Nephron progenitor cell (in vitro differentiated cells): ENCODE data around the gene SUCO.

ENCODE experiments used
- DNase-seq: peaks from one replicate; pipeline ENCODE4 v3.0.0; 2021
- H3K27ac Mint-ChIP-seq: 2 replicates; pipeline ENCODE4 v1.8.0; 2021; ENCODE audit warnings: mild to moderate bottlenecking, moderate library complexity, mixed read lengths
- H3K27me3 Mint-ChIP-seq: 2 replicates; pipeline ENCODE4 v1.8.0; 2021; ENCODE audit warnings: mild to moderate bottlenecking, low read depth, mixed read lengths; ENCODE audit not compliant: poor library complexity
- H3K36me3 Mint-ChIP-seq: 2 replicates; pipeline ENCODE4 v1.8.0; 2021; ENCODE audit warnings: low read depth, mixed read lengths
- H3K4me1 Mint-ChIP-seq: 2 replicates; pipeline ENCODE4 v1.8.0; 2021; ENCODE audit warnings: mixed read lengths
- H3K4me3 Mint-ChIP-seq: 2 replicates; pipeline ENCODE4 v1.8.0; 2021; ENCODE audit warnings: mild to moderate bottlenecking, moderate library complexity, mixed read lengths
- H3K9me3 Mint-ChIP-seq: 2 replicates; pipeline ENCODE4 v1.8.0; 2021; ENCODE audit warnings: mild to moderate bottlenecking, moderate library complexity, mixed read lengths
- CTCF ChIP-seq: fragments of 200-600 bp; sonication (generic); IDR thresholded peaks from 2 replicates; pipeline ENCODE4 v1.5.0; 2021; ENCODE audit warnings: antibody characterized with exemption

SUCO gene

GRCh38 chr1:172557270-172557669, 24.3 kb downstream of the SUCO start:
- no peaks in the 10 kb centered on the region for H3K4me1 Mint-ChIP-seq
- H3K36me3 Mint-ChIP-seq: peaks cover 54% of the 10 kb centered on the region
- H3K27me3 Mint-ChIP-seq: no peaks in the 10 kb centered on the region
- H3K4me3 Mint-ChIP-seq: no peak overlapping the region
- no peak for TF ChIP-seq CTCF
- no peak for DNase-seq
- H3K9me3 Mint-ChIP-seq: no peaks in the 10 kb centered on the region
- no peak overlapping the region for H3K27ac Mint-ChIP-seq

DNA sequence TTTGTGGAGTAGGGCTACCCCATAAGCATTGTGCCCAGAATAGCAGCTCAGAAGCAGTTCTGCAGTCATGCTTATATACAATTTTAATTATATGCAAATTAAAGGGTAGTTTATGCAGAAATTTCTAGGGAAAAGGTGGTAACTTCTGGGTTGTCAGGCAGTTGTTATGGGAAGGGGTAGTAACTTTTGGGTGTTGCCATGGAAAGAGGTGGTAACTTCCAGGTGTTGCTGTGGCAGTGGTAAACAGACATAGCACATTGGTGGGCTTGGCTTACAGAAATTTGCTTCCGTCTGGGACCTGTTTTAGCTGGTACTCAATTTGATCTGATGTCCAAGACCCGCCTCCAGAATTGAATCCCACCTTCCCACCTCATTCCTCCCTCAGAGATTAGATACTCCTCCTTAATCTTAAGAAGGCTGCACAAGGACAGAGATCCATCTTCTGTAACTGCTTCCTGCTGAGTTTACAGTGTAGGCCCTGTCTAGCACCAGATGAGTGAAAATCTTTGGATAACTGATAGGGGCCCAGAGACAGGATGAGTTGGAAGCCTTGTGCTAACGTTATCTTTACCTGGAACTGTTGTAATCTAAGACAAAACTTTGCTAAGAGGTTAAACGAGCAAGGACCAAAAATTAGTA, 26.7 kb downstream of the SUCO start:
- Mint-ChIP-seq H3K27ac (no peak overlapping the region), H3K27me3 (no peaks in the 10 kb centered on the region)
- no peak for TF ChIP-seq CTCF

GRCh38 chr1:172561252-172561651, 28.3 kb downstream of the SUCO start:
- Mint-ChIP-seq H3K4me3 (no peak overlapping the region), H3K27ac (no peak overlapping the region), H3K36me3 (peaks cover 91% of the 10 kb centered on the region), H3K27me3 (no peaks in the 10 kb centered on the region), H3K4me1 (no peaks in the 10 kb centered on the region), H3K9me3 (peaks cover 8% of the 10 kb centered on the region)
- DNase-seq: no peak
- no peak for TF ChIP-seq CTCF

More for the DNA sequence above, 26.7 kb downstream of the SUCO start:
- Mint-ChIP-seq H3K9me3 (peaks cover 8% of the 10 kb centered on the region), H3K4me3 (no peak overlapping the region), H3K36me3 (peaks cover 79% of the 10 kb centered on the region), H3K4me1 (no peaks in the 10 kb centered on the region)
- no peak for DNase-seq

GRCh38 chr1:172566196-172566997, 33.4 kb downstream of the SUCO start:
- Mint-ChIP-seq H3K27ac (peak overlapping the region; percentile 68), H3K36me3 (peaks cover 99% of the 10 kb centered on the region), H3K4me3 (no peak overlapping the region), H3K27me3 (peaks cover 4% of the 10 kb centered on the region), H3K4me1 (no peaks in the 10 kb centered on the region), H3K9me3 (peaks cover 26% of the 10 kb centered on the region)
- TF ChIP-seq CTCF: no peak
- no peak for DNase-seq

DNA sequence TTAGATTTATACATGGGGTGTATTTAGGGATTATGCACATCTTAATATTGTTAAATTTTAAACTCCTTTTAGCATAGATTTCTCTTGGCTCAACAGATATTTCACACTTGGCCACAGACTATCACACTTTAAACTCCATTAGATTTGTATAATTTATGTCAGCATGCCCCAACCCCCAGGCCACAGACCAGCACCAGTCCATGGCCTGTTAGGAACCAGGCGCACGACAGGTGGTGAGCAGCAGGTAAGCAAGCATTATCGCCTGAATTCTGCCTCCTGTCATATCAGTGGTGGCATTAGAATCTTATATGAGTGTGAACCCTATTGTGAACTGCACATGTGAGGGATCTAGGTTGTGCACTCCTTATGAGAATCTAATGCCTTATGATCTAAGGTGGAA, 34.8 kb downstream of the SUCO start:
- TF ChIP-seq CTCF: no peak
- DNase-seq: no peak
- H3K4me3 Mint-ChIP-seq: no peak overlapping the region
- H3K27ac Mint-ChIP-seq: no peak overlapping the region
- no peaks in the 10 kb centered on the region for H3K4me1 Mint-ChIP-seq
- peaks cover 95% of the 10 kb centered on the region for H3K36me3 Mint-ChIP-seq
- H3K27me3 Mint-ChIP-seq: peaks cover 4% of the 10 kb centered on the region
- H3K9me3 Mint-ChIP-seq: peaks cover 32% of the 10 kb centered on the region

GRCh38 chr1:172574080-172574479, 41.1 kb downstream of the SUCO start:
- Mint-ChIP-seq H3K27ac (no peak overlapping the region), H3K27me3 (peaks cover 4% of the 10 kb centered on the region), H3K9me3 (peaks cover 24% of the 10 kb centered on the region), H3K4me1 (no peaks in the 10 kb centered on the region), H3K4me3 (no peak overlapping the region), H3K36me3 (peaks cover 69% of the 10 kb centered on the region)
- TF ChIP-seq CTCF: no peak
- DNase-seq: no peak
